ENCODE results near the gene MFSD2A. TPM values are rescaled to one million over a fixed set of nuclear protein-coding genes. Genes with fewer than 3 reads are reported as not detected.

The MFSD2A gene
- total RNA-seq, 1 experiment from 2014 or later, result 19.9 TPM

GRCh38 chr1:39940253-39940652 lies 14.7 kb upstream of the MFSD2A start:
- H4K91ac ChIP-seq (ENCODE audit: insufficient read length, low read depth, low read length), result no peak overlapping the region
- H3K79me1 ChIP-seq (ENCODE audit: insufficient read depth, low read depth, low read length, poor library complexity, severe bottlenecking), result no peaks in the 10 kb centered on the region
- H3K27me3 ChIP-seq (ENCODE audit: insufficient read depth, low read length), result 0 out of 2 replicates have a peak, but pooled peaks cover 2% of the 10 kb centered on the region
- H3K23me2 ChIP-seq (ENCODE audit: insufficient read length, low read depth, low read length, poor library complexity, severe bottlenecking), result no peaks in the 10 kb centered on the region
- H2BK12ac ChIP-seq (ENCODE audit: insufficient read length, low read depth, low read length), result no peak overlapping the region
- no peak overlapping the region for H4K8ac ChIP-seq (replicated peaks; ENCODE audit: insufficient read length, low read depth, low read length)
- no peak overlapping the region for H2AFZ ChIP-seq (ENCODE audit: low read length)
- H2BK5ac ChIP-seq (ENCODE audit: insufficient read length, low read length), result no peak overlapping the region
- DNase-seq, result no peak
- no peak overlapping the region for H3K4me2 ChIP-seq (ENCODE audit: insufficient read depth, insufficient read length, low read length)
- peaks cover 15% of the 10 kb centered on the region in 2 experiments for H3K4me1 Mint-ChIP-seq
- H3T11ph ChIP-seq (ENCODE audit: low read length), result no peak overlapping the region
- H3K79me2 ChIP-seq (ENCODE audit: insufficient read depth, low read length), result no peaks in the 10 kb centered on the region
- no peak for TF ChIP-seq CTCF (conservative IDR thresholded peaks at IDR 0.05)
- no peaks in the 10 kb centered on the region for H3K4me1 ChIP-seq (ENCODE audit: insufficient read depth, low read length)
- H3K14ac ChIP-seq (ENCODE audit: insufficient read depth, low read length), result no peak overlapping the region
- H4K5ac ChIP-seq (ENCODE audit: insufficient read length, low read depth, low read length), result no peak overlapping the region
- H2BK20ac ChIP-seq (ENCODE audit: low read depth, low read length, poor library complexity, severe bottlenecking), result no peak overlapping the region
- H3K56ac ChIP-seq (ENCODE audit: insufficient read length, low read depth, low read length), result no peak overlapping the region
- H2BK15ac ChIP-seq (ENCODE audit: low read depth, low read length), result no peak overlapping the region
- no peak overlapping the region for H3K9ac ChIP-seq (ENCODE audit: extremely low read depth, insufficient read length, low read length)
- H3K23ac ChIP-seq (ENCODE audit: insufficient read length, low read depth, low read length), result no peak overlapping the region
- H3K18ac ChIP-seq (ENCODE audit: insufficient read length, low read depth, low read length), result no peak overlapping the region
- H3K4ac ChIP-seq (ENCODE audit: low read depth, low read length), result no peak overlapping the region
- H4K20me1 ChIP-seq (ENCODE audit: control insufficient read depth, insufficient read depth, insufficient read length), result no peaks in the 10 kb centered on the region
- H2BK120ac ChIP-seq (ENCODE audit: low read depth, low read length, poor library complexity, severe bottlenecking), result no peak overlapping the region
- no peak overlapping the region for H3K4me3 Mint-ChIP-seq
- WGBS (ENCODE audit: extremely low coverage, insufficient read length, low lambda C conversion rate), result no CpG with 5 or more reads among the region's 5 CpGs
- H3K9me3 Mint-ChIP-seq, result no peaks in the 10 kb centered on the region
- H3K27ac Mint-ChIP-seq, result no peak overlapping the region
- H3K27me3 Mint-ChIP-seq (ENCODE audit: low read depth), result peaks cover 17% of the 10 kb centered on the region; the same call in 1 of the 2 replicates
- no peak overlapping the region for H3K27ac ChIP-seq (ENCODE audit: insufficient read length, low read depth, low read length)
- no peak overlapping the region for H2AK5ac ChIP-seq (ENCODE audit: insufficient read length, low read length)
- H3K9me3 ChIP-seq (ENCODE audit: control insufficient read depth, low read depth, low read length), result no peaks in the 10 kb centered on the region
- H3K36me3 Mint-ChIP-seq (ENCODE audit: insufficient read depth in 1 of 3, low read depth in 3 of 3), result no peaks in the 10 kb centered on the region

Measured in H9 (cell line).